Measurements from ENCODE around the gene GDPGP1. TPM values are rescaled to one million over a fixed set of nuclear protein-coding genes. Genes with fewer than 3 reads are reported as not detected.

GDPGP1 gene
- total RNA-seq, 3 donors from 2014 or later (not counting 1 experiment from before 2014, with no cell fraction given) = 7.8 to 11.1 (median 9.5) TPM

- peaks cover 0 to 7% of the 10 kb centered on the region in 2 donors for H3K4me1 Mint-ChIP-seq
- no peaks in the 10 kb centered on the region for H3K9me3 Mint-ChIP-seq
- no peak overlapping the region for H3K27ac Mint-ChIP-seq
- H3K9me3 ChIP-seq (ENCODE audit: control insufficient read depth, insufficient read depth, low read length) = no peaks in the 10 kb centered on the region
- peaks cover 5% of the 10 kb centered on the region for H3K36me3 ChIP-seq (ENCODE audit: control insufficient read depth, insufficient read depth, low read length)
- WGBS (ENCODE audit: insufficient coverage) = 98% methylated on average over 6 of the region's 6 CpGs
- no peak for TF ChIP-seq CTCF (IDR thresholded peaks at IDR 0.05)
- no peaks in the 10 kb centered on the region for H3K27me3 Mint-ChIP-seq (ENCODE audit: low read depth in 2 of 2)
- DNase-seq (no peak), ATAC-seq (no peak)
- H3K36me3 Mint-ChIP-seq = no peaks in the 10 kb centered on the region
- H3K27ac ChIP-seq (ENCODE audit: low read length) = no peak overlapping the region
- H3K4me3 Mint-ChIP-seq = no peak overlapping the region
- intact Hi-C loops (cut with micrococcal nuclease) = no loop called here
- no peaks in the 10 kb centered on the region for H3K27me3 ChIP-seq (ENCODE audit: control insufficient read depth, insufficient read depth, low read length)
- no peak overlapping the region for H3K4me3 ChIP-seq (ENCODE audit: low read length)
- H3K4me1 ChIP-seq (ENCODE audit: control insufficient read depth, insufficient read depth, low read length) = peaks cover 42% of the 10 kb centered on the region
These were observed 25.7 kb upstream of the GDPGP1 start for GRCh38 chr15:90208356-90208755.

- no peak for TF ChIP-seq CTCF (IDR thresholded peaks at IDR 0.05)
- Mint-ChIP-seq H3K27me3 (ENCODE audit: low read depth in 2 of 2) (no peaks in the 10 kb centered on the region), H3K27ac (no peak overlapping the region), H3K36me3 (no peaks in the 10 kb centered on the region), H3K4me3 (no peak overlapping the region), H3K9me3 (no peaks in the 10 kb centered on the region), H3K4me1 (peaks cover 1 to 8% of the 10 kb centered on the region in 2 donors)
- no peak for ATAC-seq
- no peak overlapping the region for H3K27ac ChIP-seq (ENCODE audit: low read length)
- H3K36me3 ChIP-seq (ENCODE audit: control insufficient read depth, insufficient read depth, low read length) = peaks cover 5% of the 10 kb centered on the region
- no peaks in the 10 kb centered on the region for H3K9me3 ChIP-seq (ENCODE audit: control insufficient read depth, insufficient read depth, low read length)
- no peak overlapping the region for H3K4me3 ChIP-seq (ENCODE audit: low read length)
- peaks cover 41% of the 10 kb centered on the region for H3K4me1 ChIP-seq (ENCODE audit: control insufficient read depth, insufficient read depth, low read length)
- H3K27me3 ChIP-seq (ENCODE audit: control insufficient read depth, insufficient read depth, low read length) = no peaks in the 10 kb centered on the region
- no peak for DNase-seq
- WGBS (ENCODE audit: insufficient coverage) = 66% methylated on average over 9 of the region's 9 CpGs
- intact Hi-C loops (cut with micrococcal nuclease) = no loop called here
These were observed 24.4 kb upstream of the GDPGP1 start for GRCh38 chr15:90209591-90209990.

GRCh38 chr15:90210593-90210992 is 23.4 kb upstream of the GDPGP1 start:
- Histone ChIP-seq H3K27ac (ENCODE audit: low read length) (no peak overlapping the region), H3K27me3 (ENCODE audit: control insufficient read depth, insufficient read depth, low read length) (no peaks in the 10 kb centered on the region), H3K4me1 (ENCODE audit: control insufficient read depth, insufficient read depth, low read length) (peaks cover 37% of the 10 kb centered on the region), H3K36me3 (ENCODE audit: control insufficient read depth, insufficient read depth, low read length) (peaks cover 5% of the 10 kb centered on the region), H3K4me3 (ENCODE audit: low read length) (no peak overlapping the region), H3K9me3 (ENCODE audit: control insufficient read depth, insufficient read depth, low read length) (no peaks in the 10 kb centered on the region)
- DNase-seq (no peak), ATAC-seq (no peak)
- intact Hi-C loops (cut with micrococcal nuclease) = no loop called here
- H3K4me3 Mint-ChIP-seq = no peak overlapping the region
- no peaks in the 10 kb centered on the region for H3K27me3 Mint-ChIP-seq (ENCODE audit: low read depth in 2 of 2)
- TF ChIP-seq CTCF (IDR thresholded peaks at IDR 0.05) = no peak
- no peaks in the 10 kb centered on the region for H3K9me3 Mint-ChIP-seq
- WGBS (ENCODE audit: insufficient coverage) = 96% methylated on average over 8 of the region's 8 CpGs
- H3K4me1 Mint-ChIP-seq = peaks cover 6 to 12% of the 10 kb centered on the region in 2 donors
- H3K27ac Mint-ChIP-seq = no peak overlapping the region
- no peaks in the 10 kb centered on the region for H3K36me3 Mint-ChIP-seq

DNA sequence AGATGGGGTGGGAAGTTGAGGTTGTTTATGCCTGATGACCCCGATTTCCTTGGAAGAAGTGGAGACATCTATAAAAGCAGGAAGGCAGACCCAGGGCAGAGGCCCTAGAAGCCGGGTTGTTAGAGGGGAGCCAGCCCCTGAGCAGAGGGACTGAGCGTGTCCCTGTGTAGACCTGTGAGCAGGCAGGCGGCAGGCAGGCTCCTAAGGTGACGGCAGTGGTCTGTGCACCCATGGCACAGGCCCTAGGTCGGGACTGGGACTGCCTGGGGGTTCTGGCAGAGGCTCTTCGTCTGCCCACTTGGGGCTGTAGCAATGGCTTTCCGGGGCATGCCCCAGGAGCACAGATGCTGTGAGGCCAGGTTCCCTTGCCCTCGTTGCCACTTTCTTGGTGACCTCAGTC is 23.0 kb upstream of the GDPGP1 start:
- H3K27ac ChIP-seq (ENCODE audit: low read length) = no peak overlapping the region
- H3K4me3 ChIP-seq (ENCODE audit: low read length) = no peak overlapping the region
- no peaks in the 10 kb centered on the region for H3K9me3 Mint-ChIP-seq
- H3K4me1 Mint-ChIP-seq = peaks cover 6 to 12% of the 10 kb centered on the region in 2 donors
- DNase-seq = no peak
- no peak for TF ChIP-seq CTCF (IDR thresholded peaks at IDR 0.05)
- intact Hi-C loops (cut with micrococcal nuclease) = no loop called here
- H3K36me3 ChIP-seq (ENCODE audit: control insufficient read depth, insufficient read depth, low read length) = peaks cover 5% of the 10 kb centered on the region
- no peaks in the 10 kb centered on the region for H3K27me3 Mint-ChIP-seq (ENCODE audit: low read depth in 2 of 2)
- H3K9me3 ChIP-seq (ENCODE audit: control insufficient read depth, insufficient read depth, low read length) = no peaks in the 10 kb centered on the region
- H3K4me3 Mint-ChIP-seq = no peak overlapping the region
- H3K27ac Mint-ChIP-seq = no peak overlapping the region
- WGBS (ENCODE audit: insufficient coverage) = 92% methylated on average over 9 of the region's 9 CpGs
- no peaks in the 10 kb centered on the region for H3K27me3 ChIP-seq (ENCODE audit: control insufficient read depth, insufficient read depth, low read length)
- no peak for ATAC-seq
- H3K36me3 Mint-ChIP-seq = no peaks in the 10 kb centered on the region
- peaks cover 33% of the 10 kb centered on the region for H3K4me1 ChIP-seq (ENCODE audit: control insufficient read depth, insufficient read depth, low read length)

Measured in natural killer cell (primary cell).